Activated naive CD4-positive, alpha-beta T cell treated with anti-CD3 and anti-CD28 coated beads, Interleukin-2, amount 10 ng/mL, durations not matched to agents 7 days and 5 days (primary cell): ENCODE results near the gene LFNG.
A peak's percentile ranks its signal among the peaks of the same experiment; 100 is the strongest.
"Not testable (repeated sequence)": the region's sequence is repeated elsewhere in the genome, so short reads cannot be mapped to it uniquely, and the experiment has no call there.

ENCODE experiments used
- CTCF ChIA-PET: fragments of 350-600 bp; sonication (Branson Sonifier 250); formaldehyde crosslinking; loops from one replicate; lab custom pipeline; 2021; ENCODE audit warnings: antibody characterized with exemption; lab: Charles Lee
- DNase-seq: peaks from one replicate; pipeline ENCODE4 v3.0.0-alpha.2; 2020
- H3K27ac Mint-ChIP-seq: one replicate; pipeline ENCODE4 v1.8.0; 2021; ENCODE audit warnings: mild to moderate bottlenecking, moderate library complexity, mixed read lengths
- H3K27me3 Mint-ChIP-seq: one replicate; pipeline ENCODE4 v1.8.0; 2021; ENCODE audit warnings: mild to moderate bottlenecking, mixed read lengths
- H3K36me3 Mint-ChIP-seq: one replicate; pipeline ENCODE4 v1.8.0; 2021; ENCODE audit warnings: mixed read lengths
- H3K4me1 Mint-ChIP-seq: one replicate; pipeline ENCODE4 v1.8.0; 2021; ENCODE audit warnings: mixed read lengths
- H3K4me3 Mint-ChIP-seq: one replicate; pipeline ENCODE4 v1.8.0; 2021; ENCODE audit warnings: mild to moderate bottlenecking, moderate library complexity, mixed read lengths
- H3K9me3 Mint-ChIP-seq: one replicate; pipeline ENCODE4 v1.8.0; 2021; ENCODE audit warnings: mixed read lengths

LFNG gene

GRCh38 chr7:2530071-2530987 lies 10.8 kb downstream of the LFNG start:
- Mint-ChIP-seq H3K36me3 (peaks cover 28% of the 10 kb centered on the region), H3K4me3 (peak overlapping the region; percentile 70), H3K27me3 (peaks cover 4% of the 10 kb centered on the region), H3K27ac (peak overlapping the region; percentile 94), H3K4me1 (peaks cover 64% of the 10 kb centered on the region), H3K9me3 (no peaks in the 10 kb centered on the region)
- CTCF ChIA-PET: interaction anchor here (1.5 kb wide), 1 partner anchor 10 kb away, joined by 3 read pairs; no protein-coding TSS in a partner anchor
- peak; percentile 86 for DNase-seq

- Mint-ChIP-seq H3K4me3 (peak overlapping the region; percentile 70), H3K4me1 (peaks cover 57% of the 10 kb centered on the region), H3K36me3 (peaks cover 23% of the 10 kb centered on the region), H3K27ac (peak overlapping the region; percentile 94)
- not testable (repeated sequence) for H3K27me3 Mint-ChIP-seq, DNase-seq, H3K9me3 Mint-ChIP-seq
- CTCF ChIA-PET: interaction anchor here (1.5 kb wide), 1 partner anchor 11 kb away, joined by 3 read pairs; no protein-coding TSS in a partner anchor
Observed at GRCh38 chr7:2530994-2531795, 11.6 kb downstream of the LFNG start.

GRCh38 chr7:2531796-2532110 lies 12.2 kb downstream of the LFNG start:
- H3K4me1 Mint-ChIP-seq: peaks cover 53% of the 10 kb centered on the region
- H3K4me3 Mint-ChIP-seq, H3K27ac Mint-ChIP-seq, H3K9me3 Mint-ChIP-seq, H3K27me3 Mint-ChIP-seq, CTCF ChIA-PET: not testable (repeated sequence)
- peaks cover 21% of the 10 kb centered on the region for H3K36me3 Mint-ChIP-seq
- peak; percentile 12 for DNase-seq

- CTCF ChIA-PET, H3K4me3 Mint-ChIP-seq, H3K27me3 Mint-ChIP-seq: not testable (repeated sequence)
Observed at GRCh38 chr7:2532199-2532772, 12.7 kb downstream of the LFNG start.

GRCh38 chr7:2532816-2533215 lies 13.2 kb downstream of the LFNG start:
- CTCF ChIA-PET, H3K4me3 Mint-ChIP-seq, DNase-seq, H3K27me3 Mint-ChIP-seq, H3K9me3 Mint-ChIP-seq, H3K27ac Mint-ChIP-seq: not testable (repeated sequence)
- peaks cover 12% of the 10 kb centered on the region for H3K36me3 Mint-ChIP-seq
- H3K4me1 Mint-ChIP-seq: peaks cover 42% of the 10 kb centered on the region

More at GRCh38 chr7:2532199-2532772, 12.7 kb downstream of the LFNG start:
- Mint-ChIP-seq H3K36me3 (peaks cover 17% of the 10 kb centered on the region), H3K4me1 (peaks cover 48% of the 10 kb centered on the region), H3K27ac (peak overlapping the region; percentile 75)
- not testable (repeated sequence) for H3K9me3 Mint-ChIP-seq
- DNase-seq: peak; percentile 19

GRCh38 chr7:2533566-2533965 lies 14.0 kb downstream of the LFNG start:
- peaks cover 35% of the 10 kb centered on the region for H3K4me1 Mint-ChIP-seq
- H3K4me3 Mint-ChIP-seq, H3K9me3 Mint-ChIP-seq, H3K27me3 Mint-ChIP-seq, H3K27ac Mint-ChIP-seq, DNase-seq, H3K36me3 Mint-ChIP-seq, CTCF ChIA-PET: not testable (repeated sequence)

GRCh38 chr7:2534214-2534613 lies 14.6 kb downstream of the LFNG start:
- H3K4me3 Mint-ChIP-seq, CTCF ChIA-PET, H3K9me3 Mint-ChIP-seq, H3K36me3 Mint-ChIP-seq, H3K27me3 Mint-ChIP-seq, DNase-seq, H3K27ac Mint-ChIP-seq: not testable (repeated sequence)
- peaks cover 28% of the 10 kb centered on the region for H3K4me1 Mint-ChIP-seq

GRCh38 chr7:2535872-2536627 lies 16.5 kb downstream of the LFNG start:
- H3K27me3 Mint-ChIP-seq, H3K4me3 Mint-ChIP-seq, DNase-seq, CTCF ChIA-PET, H3K27ac Mint-ChIP-seq, H3K36me3 Mint-ChIP-seq, H3K9me3 Mint-ChIP-seq: not testable (repeated sequence)
- peaks cover 11% of the 10 kb centered on the region for H3K4me1 Mint-ChIP-seq

- CTCF ChIA-PET: no interaction called here
- H3K4me1 Mint-ChIP-seq: no peaks in the 10 kb centered on the region
- peak; percentile 21 for DNase-seq
- no peak overlapping the region for H3K4me3 Mint-ChIP-seq
- no peaks in the 10 kb centered on the region for H3K27me3 Mint-ChIP-seq
- peaks cover 3% of the 10 kb centered on the region for H3K36me3 Mint-ChIP-seq
- peak overlapping the region; percentile 37 for H3K27ac Mint-ChIP-seq
- H3K9me3 Mint-ChIP-seq: no peaks in the 10 kb centered on the region
Observed at GRCh38 chr7:2537981-2538851, 18.6 kb downstream of the LFNG start.

- Mint-ChIP-seq H3K27me3 (no peaks in the 10 kb centered on the region), H3K36me3 (peaks cover 6% of the 10 kb centered on the region), H3K4me3 (no peak overlapping the region), H3K27ac (no peak overlapping the region), H3K9me3 (no peaks in the 10 kb centered on the region), H3K4me1 (no peaks in the 10 kb centered on the region)
- peak; percentile 18 for DNase-seq
- CTCF ChIA-PET: no interaction called here
Observed at GRCh38 chr7:2539031-2539911, 19.7 kb downstream of the LFNG start.

GRCh38 chr7:2540133-2540532 lies 20.6 kb downstream of the LFNG start:
- H3K4me3 Mint-ChIP-seq: no peak overlapping the region
- CTCF ChIA-PET: no interaction called here
- no peaks in the 10 kb centered on the region for H3K9me3 Mint-ChIP-seq
- no peak for DNase-seq
- H3K27ac Mint-ChIP-seq: no peak overlapping the region
- peaks cover 9% of the 10 kb centered on the region for H3K36me3 Mint-ChIP-seq
- H3K27me3 Mint-ChIP-seq: no peaks in the 10 kb centered on the region
- no peaks in the 10 kb centered on the region for H3K4me1 Mint-ChIP-seq

GRCh38 chr7:2540641-2541051 lies 21.1 kb downstream of the LFNG start:
- Mint-ChIP-seq H3K36me3 (peaks cover 9% of the 10 kb centered on the region), H3K27ac (no peak overlapping the region), H3K27me3 (no peaks in the 10 kb centered on the region), H3K9me3 (no peaks in the 10 kb centered on the region), H3K4me3 (no peak overlapping the region), H3K4me1 (no peaks in the 10 kb centered on the region)
- DNase-seq: no peak
- CTCF ChIA-PET: no interaction called here
